Hematopoietic multipotent progenitor cell treated with erythropoietin and hydrocortisone succinate and interleukin-3 and kit ligand, for 8 days (in vitro differentiated cells): ENCODE measurements around the gene CSN1S1.
"Not testable (repeated sequence)": the region's sequence is repeated elsewhere in the genome, so short reads cannot be mapped to it uniquely, and the experiment has no call there.

Experiments used
- DNase-seq: peaks from one replicate; pipeline ENCODE4 v3.0.0-alpha.2; 2015

CSN1S1 gene, protein sequence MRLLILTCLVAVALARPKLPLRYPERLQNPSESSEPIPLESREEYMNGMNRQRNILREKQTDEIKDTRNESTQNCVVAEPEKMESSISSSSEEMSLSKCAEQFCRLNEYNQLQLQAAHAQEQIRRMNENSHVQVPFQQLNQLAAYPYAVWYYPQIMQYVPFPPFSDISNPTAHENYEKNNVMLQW

DNA sequence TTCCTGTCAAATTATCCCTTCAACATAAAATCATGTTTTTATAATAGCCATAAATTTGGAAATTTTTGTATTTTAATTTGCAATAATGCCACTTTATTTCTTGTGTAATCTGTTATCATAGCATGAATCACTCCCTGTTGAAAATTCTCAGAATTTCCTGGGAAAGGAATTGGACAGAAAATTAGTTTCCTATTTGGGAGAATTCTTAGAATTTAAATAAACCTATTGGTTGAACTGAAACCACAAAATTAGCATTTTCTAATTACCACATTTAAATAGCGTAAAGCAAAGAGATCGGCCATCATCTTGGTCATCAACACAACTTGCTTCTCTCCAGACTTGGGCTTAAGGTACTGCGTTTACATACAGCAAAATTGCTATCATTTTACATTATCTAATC lies at the start of gene CSN1S1:
Gene CSN1S1, plus strand, starts transcription at position 301 of the 400 bp plus-strand sequence. CDS start 1,488 bp downstream, outside the sequence.
- no peak for DNase-seq

DNA sequence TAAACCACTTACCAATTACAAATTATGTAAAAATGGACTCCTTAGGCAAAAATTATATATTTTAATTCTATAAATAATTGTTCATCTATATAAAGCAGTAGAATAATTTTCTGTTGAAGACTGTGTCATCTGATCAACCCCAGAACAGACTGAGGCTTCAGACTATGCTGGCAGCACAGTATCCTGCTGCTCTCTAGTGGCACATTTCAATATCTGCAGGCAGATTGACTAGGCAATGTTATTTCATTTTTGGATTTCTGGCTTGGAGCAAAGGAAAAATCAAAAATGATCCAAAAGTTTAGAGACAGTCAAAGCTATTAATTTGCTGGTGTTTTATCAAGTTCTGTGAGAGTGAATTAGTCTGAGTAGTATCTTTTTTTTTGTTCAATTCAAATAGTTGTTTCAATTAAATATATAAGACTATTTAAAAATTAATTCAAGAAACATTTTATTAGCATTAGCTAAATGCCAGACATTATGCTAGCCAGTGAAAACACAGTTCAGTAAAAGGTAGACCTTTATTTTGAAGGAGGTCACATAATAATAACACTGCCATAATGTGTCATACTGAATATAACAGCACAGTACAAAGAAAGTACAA lies 49.6 kb upstream of the CSN1S1 start:
- DNase-seq = peak; percentile 61

DNA sequence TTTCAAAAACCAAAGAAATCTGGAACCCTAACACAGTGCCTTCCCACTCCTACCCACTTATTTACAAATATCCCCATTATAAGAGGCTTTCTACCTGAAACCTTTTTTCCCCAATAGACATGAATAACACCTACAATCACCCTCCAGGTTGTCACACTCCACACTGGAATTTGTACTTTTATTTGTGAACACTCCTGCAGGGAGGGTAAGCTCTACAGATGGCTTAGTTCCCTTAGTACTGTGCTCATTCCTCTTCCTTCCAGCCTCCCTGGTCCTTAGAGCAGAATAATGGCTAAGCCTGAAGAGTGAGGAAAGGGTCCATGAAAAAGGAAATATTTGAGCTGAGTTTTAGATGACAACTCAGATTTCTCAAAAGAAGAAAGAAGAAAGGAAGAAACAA lies 48.7 kb upstream of the CSN1S1 start:
- no peak for DNase-seq

DNA sequence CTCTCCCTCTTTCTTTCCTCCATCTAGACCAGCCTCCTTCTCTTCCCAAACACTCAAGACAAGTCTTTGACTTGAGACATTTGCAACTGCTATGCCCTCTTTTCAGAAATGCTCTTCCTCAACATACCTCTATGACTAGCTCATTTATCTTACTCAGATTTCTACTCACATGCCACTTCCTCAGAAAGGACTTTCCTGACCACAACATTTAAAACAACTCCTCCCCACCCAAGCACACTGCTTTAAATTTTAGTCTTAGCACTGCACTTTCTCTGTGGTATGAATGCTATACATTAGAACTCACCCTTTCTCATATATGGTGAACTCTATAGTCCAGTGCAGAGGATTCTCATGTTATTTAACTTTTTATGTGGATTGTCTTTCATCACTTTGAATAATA lies 42.5 kb upstream of the CSN1S1 start:
- peak; percentile 3 for DNase-seq

DNA sequence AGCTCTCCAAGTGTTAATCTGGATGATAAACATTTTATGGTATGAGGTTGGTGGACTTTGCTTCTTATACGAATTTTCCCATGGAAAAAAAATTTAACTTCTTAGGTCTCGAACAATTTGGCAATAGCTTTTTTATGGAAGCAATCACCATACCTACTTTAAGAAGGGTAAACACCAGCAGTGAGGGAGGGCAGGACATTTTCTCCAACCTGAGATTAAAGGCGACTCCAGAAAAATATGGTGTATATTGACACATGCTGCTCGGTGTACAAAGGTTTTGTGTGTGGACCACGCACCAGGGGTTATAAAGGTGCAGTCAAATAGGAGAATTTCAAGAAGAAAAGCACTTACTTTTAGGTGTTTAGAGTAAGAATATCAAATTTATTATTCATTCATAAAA lies 36.7 kb upstream of the CSN1S1 start:
- DNase-seq = no peak

DNA sequence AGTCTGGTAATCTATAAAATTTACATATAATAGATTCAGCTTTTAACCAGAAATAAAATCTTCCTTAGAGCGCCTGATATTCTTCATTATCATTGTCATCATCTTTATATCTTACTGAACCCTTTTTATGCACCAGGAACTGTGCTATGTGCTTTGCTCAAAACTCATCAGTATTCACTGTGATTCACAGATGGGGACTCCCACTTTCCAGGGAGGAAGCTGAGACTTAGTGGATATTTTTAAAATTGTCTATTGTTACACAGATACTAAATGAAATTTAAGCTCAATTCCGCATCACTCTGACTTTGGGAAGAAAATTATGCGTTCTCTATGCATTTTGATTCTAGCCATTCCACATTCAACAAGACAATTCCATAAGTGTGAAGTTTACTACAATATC lies 36.1 kb upstream of the CSN1S1 start:
- DNase-seq = no peak

DNA sequence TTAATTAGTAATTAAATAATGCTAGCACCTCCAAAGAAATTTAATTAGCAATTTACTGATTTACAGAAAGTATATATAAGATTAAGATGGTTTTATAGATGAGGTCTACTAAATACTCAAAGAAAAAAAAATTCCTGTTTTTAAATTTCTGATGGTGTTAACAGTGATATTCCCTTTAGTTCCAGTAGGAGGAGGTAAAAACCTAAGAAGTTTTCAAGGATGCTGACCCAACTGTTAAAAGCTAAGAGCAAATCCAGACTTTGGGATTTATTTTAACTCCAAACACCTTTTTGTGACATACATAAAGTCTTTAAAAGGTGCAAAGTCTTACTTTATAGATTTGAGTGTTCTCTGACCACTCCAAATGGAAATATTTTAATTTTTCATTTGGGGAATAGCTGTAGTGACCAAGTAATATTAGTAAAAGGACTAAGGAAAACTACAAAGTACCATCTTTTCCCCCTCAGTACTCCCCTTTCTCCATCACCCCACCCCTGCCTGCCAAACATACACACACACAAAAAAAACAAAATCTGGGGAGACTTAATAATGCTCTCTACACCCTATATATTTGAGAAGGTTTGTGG lies 34.2 kb upstream of the CSN1S1 start:
- DNase-seq = no peak

DNA sequence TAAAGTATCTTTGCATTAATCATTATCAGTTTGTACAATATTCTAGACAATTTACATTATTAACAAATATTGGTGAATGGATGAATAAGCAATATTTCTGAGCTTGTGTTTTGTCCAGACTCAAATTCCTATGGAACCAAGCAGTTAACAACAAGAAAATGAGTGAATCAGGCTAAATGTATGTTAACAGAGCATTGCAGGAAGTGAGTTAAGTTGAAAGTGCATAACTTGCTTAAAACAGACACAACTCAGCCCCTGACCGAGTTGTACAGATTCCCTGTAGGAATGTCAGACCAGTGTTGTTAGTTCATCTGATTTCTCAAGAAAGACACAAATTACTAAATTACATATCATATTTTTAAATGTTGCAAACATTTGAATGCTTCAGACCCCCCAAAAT lies 23.7 kb upstream of the CSN1S1 start:
- DNase-seq = no peak

DNA sequence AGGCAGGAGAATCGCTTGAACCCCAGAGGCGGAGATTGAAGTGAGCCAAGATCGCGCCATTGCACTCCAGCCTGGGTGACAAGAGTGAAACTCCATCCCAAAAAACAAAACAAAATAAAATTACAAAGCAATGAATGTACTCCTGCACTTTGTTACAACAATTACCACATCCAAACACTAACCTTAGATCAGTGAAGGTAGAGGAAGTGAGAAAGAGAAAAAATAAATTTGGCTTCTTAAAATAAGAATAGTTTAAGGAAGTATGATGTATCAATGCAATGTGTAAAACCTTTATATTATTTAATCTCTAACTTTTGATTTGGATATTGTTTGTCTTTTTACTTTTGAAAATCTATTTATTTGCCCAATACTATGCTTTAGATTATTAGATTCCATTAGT lies 21.7 kb upstream of the CSN1S1 start:
- no peak for DNase-seq

DNA sequence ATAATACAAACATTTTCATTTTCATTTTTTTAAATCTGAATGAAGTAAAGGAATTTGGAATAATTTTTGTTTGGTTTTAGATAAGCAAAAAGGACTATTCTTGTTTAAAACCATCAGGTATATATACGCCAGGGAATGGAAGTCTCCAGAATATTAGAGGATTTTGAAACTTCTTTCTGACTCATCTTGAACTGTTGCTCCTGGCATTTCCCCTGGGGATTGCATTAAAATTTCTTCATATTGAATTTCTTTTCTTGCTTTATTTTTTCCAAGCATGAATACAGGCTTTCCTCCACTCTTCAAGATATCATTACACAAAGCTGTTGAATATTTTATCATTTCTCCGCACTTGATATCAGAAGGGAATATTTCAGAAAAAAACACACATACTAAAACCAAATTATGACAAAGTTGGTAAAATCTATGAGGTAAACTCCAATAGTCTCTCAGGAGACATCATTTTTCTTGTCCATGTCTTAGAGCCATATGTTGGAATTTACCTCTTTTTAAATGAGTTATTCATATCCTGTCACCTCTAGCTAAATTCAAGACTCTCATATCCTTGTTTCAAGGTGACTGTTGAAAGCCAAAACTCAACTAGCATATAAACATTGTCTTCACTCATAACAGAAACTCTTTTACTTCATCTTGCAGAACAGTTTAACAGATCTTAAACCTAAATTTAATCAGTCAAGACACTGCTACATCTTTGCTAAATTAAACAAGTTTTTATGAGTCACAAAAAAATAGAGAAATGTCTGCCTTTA lies 20.7 kb upstream of the CSN1S1 start:
- no peak for DNase-seq

DNA sequence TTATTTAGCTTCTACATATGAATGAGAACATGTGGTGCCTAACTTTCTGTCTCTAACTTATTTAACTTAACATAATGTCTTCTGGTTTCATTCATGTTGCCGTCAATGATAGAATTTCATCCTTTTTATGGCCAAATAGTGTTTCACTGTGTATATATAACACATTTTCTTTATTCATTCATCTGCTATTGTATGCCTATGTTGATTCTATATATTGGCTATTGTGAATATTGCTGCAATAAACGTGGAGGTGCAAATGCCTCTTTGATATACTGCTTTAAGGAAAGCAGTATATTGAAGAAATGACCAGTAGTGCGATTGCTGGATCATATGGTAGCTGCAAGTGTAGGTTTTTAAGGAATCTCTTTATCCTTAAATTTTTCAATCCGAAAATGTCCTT lies 10.0 kb upstream of the CSN1S1 start:
- no peak for DNase-seq

DNA sequence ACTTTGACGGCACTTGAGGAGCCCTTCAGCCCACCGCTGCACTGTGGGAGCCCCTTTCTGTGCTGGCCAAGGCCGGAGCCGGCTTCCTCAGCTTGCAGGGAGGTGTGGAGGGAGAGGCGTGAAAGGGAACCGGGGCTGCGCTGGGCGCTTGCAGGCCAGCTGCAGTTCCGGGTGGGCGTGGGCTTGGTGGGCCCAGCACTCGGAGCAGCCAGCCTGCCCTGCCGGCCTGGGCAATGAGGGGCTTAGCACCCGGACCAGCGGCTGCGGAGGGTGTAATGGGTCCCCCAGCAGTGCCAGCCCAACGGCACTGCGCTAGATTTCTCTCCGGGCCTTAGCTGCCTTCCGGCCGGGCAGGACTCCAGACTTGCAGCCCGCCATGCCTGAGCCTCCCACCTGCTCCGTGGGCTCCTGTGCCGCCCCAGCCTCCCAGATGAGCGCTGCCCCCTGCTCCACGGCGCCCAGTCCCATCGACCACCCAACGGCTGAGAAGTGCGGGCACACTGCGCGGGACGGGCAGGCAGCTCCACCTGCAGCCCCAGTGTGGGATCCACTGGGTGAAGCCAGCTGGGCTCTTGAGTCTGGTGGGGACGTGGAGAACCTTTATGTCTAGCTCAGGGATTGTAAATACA lies 7.0 kb upstream of the CSN1S1 start:
- DNase-seq = not testable (repeated sequence)

DNA sequence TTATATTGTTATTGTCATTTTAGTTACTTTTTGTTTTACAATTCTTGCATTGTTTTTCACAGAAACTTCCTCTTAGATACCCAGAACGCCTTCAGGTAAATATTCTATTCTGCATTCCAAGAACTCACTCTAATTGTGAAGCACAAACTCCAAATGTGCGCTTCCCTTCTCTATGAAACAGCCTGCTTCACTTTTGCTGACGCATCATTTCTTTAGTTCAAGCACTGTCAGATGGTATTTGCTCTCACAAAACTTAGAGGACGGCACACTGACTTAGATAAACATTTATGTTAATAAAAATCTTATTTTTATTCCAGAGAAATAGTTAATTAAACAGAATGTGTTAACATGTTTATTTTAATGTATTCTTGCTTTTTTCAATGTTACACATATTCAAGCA lies 3.3 kb downstream of the CSN1S1 start:
- DNase-seq = no peak

DNA sequence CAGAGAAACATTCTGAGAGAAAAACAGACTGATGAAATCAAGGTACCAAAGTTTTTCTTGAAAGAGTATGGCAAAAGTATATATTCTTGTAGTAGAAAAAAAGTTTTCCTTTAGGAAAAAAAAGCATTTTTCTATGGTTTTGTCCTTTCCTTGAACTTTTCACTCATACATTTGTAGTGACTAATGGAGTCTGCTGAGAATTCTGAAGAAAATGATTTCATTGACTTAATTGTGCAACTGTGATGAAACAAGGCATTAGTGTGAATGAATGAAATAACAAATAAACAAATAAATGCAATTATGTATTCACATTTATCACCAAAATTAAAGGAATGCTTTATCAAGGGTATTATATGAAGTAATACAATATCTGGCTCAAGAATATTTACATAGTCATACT lies 5.7 kb downstream of the CSN1S1 start:
- no peak for DNase-seq

DNA sequence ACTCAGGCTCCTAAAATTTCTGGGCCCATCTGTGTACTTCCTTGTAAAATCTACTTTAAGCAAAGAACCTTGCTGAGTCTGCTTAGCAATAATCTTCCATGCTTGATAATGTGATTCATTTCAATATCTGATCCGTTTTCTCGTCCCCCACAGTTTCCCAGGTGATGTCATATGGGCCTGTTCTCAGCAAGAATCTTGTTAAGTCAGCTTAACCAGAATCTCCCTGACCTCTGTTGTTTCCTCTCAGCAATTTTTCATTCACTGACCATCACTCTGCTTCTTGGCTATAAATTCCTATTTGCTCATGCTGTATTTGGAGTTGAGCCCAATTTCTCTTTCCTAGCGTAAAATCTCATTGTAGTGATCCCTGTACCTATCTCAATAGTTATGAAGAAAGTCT lies 20.7 kb downstream of the CSN1S1 start:
- DNase-seq = no peak

DNA sequence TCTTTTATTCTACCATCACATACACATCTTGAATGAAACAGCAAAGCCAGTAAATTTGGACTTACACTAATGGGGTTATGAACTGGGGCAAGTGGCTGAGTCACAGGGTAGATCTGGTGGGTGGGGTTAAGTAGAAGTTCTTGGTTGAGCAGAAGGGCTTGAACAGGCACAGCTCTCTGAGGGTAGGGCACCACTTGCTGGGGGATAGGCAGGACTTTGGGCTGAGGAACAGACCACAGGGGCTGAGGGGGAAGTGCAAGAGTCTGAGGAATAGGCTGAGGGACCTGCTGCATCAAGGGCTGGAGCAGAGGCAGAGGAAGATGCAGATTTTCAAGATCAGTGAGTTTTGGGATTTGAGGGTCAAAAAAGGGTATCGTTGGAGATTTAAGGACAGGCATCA lies 26.3 kb downstream of the CSN1S1 start:
- no peak for DNase-seq

DNA sequence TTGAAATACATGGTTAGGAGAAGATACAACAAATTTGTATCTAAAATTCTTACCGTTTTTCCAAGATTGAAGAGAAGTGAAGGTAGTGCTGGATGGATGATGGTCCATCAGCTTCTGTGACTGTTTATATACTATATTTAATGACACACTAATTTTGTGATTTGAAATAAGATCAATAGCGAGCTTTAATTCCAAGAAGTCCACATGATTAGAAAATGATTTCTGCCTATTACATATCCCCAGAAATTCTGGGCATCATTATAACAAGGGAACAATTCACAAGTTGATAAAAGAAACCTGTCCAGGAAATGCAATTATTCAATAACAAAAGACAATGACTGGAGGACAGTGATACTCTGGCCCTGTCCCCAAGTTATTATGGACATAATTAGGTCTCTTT lies 34.8 kb downstream of the CSN1S1 start, which contains the start of gene CSN2:
Gene CSN2, minus strand, starts transcription at position 101 of the 400 bp plus-strand sequence. CDS start 4,733 bp downstream, outside the sequence.
- no peak for DNase-seq

DNA sequence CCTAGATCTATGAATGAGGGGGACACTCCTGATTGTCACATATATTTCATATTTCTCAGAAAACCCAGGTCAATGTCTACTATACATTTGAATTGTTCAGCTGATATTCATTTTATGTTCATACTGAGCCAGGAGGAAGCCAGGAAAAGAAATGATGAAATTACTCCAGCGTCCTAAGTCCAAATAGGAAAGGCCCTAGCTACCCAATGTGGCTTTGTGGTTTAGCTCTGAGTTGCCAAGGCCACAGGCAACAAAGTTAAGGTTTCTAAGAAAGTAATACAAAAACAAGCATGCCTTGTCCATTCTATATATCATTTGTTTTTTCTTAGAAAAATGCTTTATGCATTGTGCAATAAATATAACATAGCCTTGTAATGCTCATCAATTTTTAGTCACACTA lies 39.2 kb downstream of the CSN1S1 start:
- DNase-seq = no peak

DNA sequence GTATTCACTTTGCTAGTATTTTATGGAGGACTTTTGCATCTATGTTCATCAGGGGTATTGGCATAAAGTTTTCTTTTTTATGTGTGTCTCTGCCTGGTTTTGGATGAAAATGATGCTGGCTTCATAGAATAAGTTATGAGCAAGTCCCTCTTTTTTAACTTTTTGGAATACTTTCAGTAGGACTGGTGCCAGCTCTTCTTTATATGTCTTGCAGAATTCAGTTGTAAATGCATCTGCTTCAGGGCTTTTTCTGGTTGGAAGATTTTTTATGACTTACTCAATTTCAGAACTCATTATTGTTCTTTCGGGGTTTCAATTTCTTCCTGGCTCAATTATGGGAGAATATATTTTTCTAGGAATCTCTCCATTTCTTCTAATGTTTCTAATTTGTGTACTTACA lies 43.8 kb downstream of the CSN1S1 start:
- no peak for DNase-seq

DNA sequence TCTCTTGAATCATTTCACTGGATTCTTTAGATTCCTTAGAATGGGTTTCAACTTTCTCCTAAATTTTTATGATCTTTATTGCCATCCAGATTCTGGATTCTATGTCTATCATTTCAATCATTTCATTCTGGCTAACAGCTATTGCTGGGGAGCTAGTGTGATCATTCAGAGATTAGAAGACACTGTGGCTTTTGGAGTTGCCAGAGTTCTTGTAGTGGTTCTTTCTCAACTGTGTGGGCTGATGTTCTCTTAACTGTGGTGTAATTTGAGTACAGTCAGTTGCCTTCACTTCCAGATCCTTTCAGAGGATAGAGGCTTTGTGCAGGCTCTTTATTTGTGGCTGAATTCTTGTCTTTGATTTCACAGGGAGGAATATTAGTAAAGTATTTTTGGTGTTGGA lies 46.7 kb downstream of the CSN1S1 start:
- no peak for DNase-seq

DNA sequence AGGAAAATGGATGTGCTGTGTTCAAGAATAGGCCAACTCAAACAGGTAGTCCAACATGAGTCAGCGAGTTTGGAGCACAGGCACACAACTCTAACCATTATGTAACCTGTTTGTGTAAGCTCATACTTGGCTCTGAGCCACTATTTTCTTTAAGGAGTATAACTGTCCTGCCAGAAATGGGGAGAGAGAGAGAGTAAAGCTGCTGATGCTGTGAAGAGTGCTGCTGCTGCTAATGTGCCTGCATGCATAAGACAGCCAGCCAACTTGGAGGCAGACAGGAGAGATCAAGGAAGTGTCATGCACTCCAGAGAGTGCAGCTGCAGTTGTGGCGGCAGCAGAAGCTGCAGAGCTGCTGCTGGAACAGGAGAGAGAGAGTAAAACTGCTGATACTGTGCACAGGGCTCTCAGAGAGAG lies 53.2 kb downstream of the CSN1S1 start:
- DNase-seq = no peak

DNA sequence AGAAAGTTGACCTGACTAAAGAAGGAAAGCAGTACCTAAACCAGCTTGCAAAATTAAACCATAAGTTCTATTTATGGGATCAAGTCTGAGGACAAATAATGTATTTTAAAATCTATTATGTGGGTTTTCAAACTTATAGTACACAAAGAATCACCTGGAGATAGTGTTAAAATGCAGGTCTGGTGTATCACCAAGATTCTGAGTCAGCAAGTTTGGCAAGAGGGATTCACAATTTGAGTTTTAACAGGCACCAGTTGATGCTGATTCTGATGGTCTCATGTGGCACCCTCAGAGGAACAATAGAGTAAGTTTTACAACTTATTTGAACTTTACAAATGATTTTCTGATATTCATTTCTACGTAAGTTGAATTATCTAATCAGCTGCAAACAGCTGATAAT lies 55.8 kb downstream of the CSN1S1 start:
- DNase-seq = no peak

DNA sequence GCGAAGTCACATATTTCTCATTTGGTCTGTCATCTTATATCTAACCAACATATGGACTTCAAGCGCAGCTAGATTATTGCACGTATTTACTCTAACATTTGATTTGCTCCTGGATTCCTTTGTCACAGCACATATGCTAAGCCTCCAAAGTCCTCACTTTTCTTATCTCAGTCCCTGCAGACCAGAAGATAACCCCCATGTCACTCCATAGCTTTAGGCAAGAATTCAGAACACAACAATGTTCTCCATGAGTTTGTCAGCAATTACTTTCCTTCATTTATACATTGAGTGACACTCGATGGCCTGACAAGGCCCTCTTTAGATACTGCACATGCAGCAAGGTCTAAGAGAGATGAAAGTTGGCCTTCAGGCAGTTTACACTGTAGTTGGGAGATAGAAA lies 60.1 kb downstream of the CSN1S1 start:
- no peak for DNase-seq
